PC-3 (cell line): Measurements from ENCODE around the gene BAIAP2L1. TPM values are rescaled to one million over a fixed set of nuclear protein-coding genes. Genes with fewer than 3 reads are reported as not detected.
A peak's percentile ranks its signal among the peaks of the same experiment; 100 is the strongest.

ENCODE experiments used
- ATAC-seq: fragments of 200-7000 bp; cut with Tn5 transposase; 2 replicates; pipeline ENCODE4 v1.9.1; 2020; ENCODE audit warnings: mild to moderate bottlenecking, moderate library complexity
- BruUV-seq: library from RNA; stranded (reverse); fragments of 400-500 nt; replicated peaks from 2 replicates; lab custom pipeline; 2021; lab: Mats Ljungman, UMichigan
- CTCF ChIA-PET: fragments of 300-600 bp; sonication (Branson Sonifier 250); formaldehyde crosslinking; loops from one replicate; lab custom pipeline; 2022; ENCODE audit warnings: antibody characterized with exemption; lab: Charles Lee
- POLR2A ChIA-PET: fragments of 300-600 bp; sonication (Branson Sonifier 250); formaldehyde crosslinking; loops from one replicate; lab custom pipeline; 2022; ENCODE audit warnings: antibody characterized with exemption; ENCODE audit not compliant: unreplicated experiment; lab: Charles Lee
- DNase-seq: peaks from one replicate; pipeline ENCODE4 v3.0.0-alpha.2; 2015
- H2AFZ ChIP-seq: fragments of 300-600 bp; sonication (generic); 2 replicates; pipeline ENCODE4 v1.6.0; 2016; ENCODE audit warnings: antibody characterized with exemption, low read length
- H3F3A ChIP-seq: fragments of 300-600 bp; sonication (generic); one replicate; pipeline ENCODE4 v1.6.0; 2017; ENCODE audit warnings: antibody characterized with exemption, low read length, control low read depth, mild to moderate bottlenecking; ENCODE audit not compliant: unreplicated experiment
- H3K27ac ChIP-seq: fragments of 300-600 bp; sonication (generic); 2 replicates; pipeline ENCODE4 v1.5.1; 2016; ENCODE audit warnings: mild to moderate bottlenecking, low read length
- H3K27me3 ChIP-seq: fragments of 300-600 bp; sonication (generic); 2 replicates; pipeline ENCODE4 v1.6.1; 2016; ENCODE audit warnings: low read length, mixed read lengths
- H3K36me3 ChIP-seq: fragments of 300-600 bp; sonication (generic); 2 replicates; pipeline ENCODE4 v1.6.1; 2016; ENCODE audit warnings: low read depth, mixed run types, low read length, mixed read lengths
- H3K4me1 ChIP-seq: fragments of 300-600 bp; sonication (generic); 2 replicates; pipeline ENCODE4 v1.5.1; 2016; ENCODE audit warnings: low read length; ENCODE audit not compliant: insufficient read depth
- H3K4me2 ChIP-seq: fragments of 300-600 bp; sonication (generic); 2 replicates; pipeline ENCODE4 v1.6.0; 2016; ENCODE audit warnings: low read length
- H3K4me3 ChIP-seq: fragments of 300-600 bp; sonication (generic); 2 replicates; pipeline ENCODE4 v1.5.1; 2016; ENCODE audit warnings: mild to moderate bottlenecking, low read length, mixed read lengths
- H3K79me2 ChIP-seq: fragments of 300-600 bp; sonication (generic); 2 replicates; pipeline ENCODE4 v1.6.1; 2017; ENCODE audit warnings: low read length, mixed read lengths
- H3K9ac ChIP-seq: fragments of 300-600 bp; sonication (generic); 2 replicates; pipeline ENCODE4 v1.6.0; 2016; ENCODE audit warnings: mild to moderate bottlenecking, low read length
- H3K9me2 ChIP-seq: fragments of 300-600 bp; sonication (generic); replicated peaks from 2 replicates; pipeline ENCODE4 v1.6.1; 2016; ENCODE audit warnings: mixed run types, low read length, mixed read lengths
- H3K9me3 ChIP-seq: fragments of 300-600 bp; sonication (generic); 2 replicates; pipeline ENCODE4 v1.6.1; 2016; ENCODE audit warnings: low read length, mixed read lengths
- H4K20me1 ChIP-seq: fragments of 300-600 bp; sonication (generic); 2 replicates; pipeline ENCODE4 v1.6.1; 2016; ENCODE audit warnings: low read length, mixed read lengths
- CTCF ChIP-seq: fragments of 300-600 bp; sonication (generic); conservative IDR thresholded peaks from 2 replicates; pipeline ENCODE4 v1.5.1; 2017; ENCODE audit warnings: antibody characterized with exemption, low read depth, mild to moderate bottlenecking, low read length
- EZH2 ChIP-seq: fragments of 300-600 bp; sonication (generic); IDR thresholded peaks from one replicate; pipeline ENCODE4 v1.6.1; 2017; ENCODE audit warnings: antibody characterized with exemption, mild to moderate bottlenecking, low read length; ENCODE audit not compliant: unreplicated experiment
- EZH2phosphoT487 ChIP-seq: fragments of 300-600 bp; sonication (generic); IDR thresholded peaks from 2 replicates; pipeline ENCODE4 v1.6.1; 2018; ENCODE audit warnings: mild to moderate bottlenecking, antibody characterized with exemption, low read length, borderline replicate concordance
- intact Hi-C: fragments of 100-400 bp; cut with micrococcal nuclease; formaldehyde crosslinking; loops from 2 replicates; pipeline ENCODE4 v1.9.0; 2023
- total RNA-seq: library from RNA; depleted of rRNA; stranded (reverse); fragments of >200 nt; gene quantifications from 2 replicates; pipeline ENCODE4 v1.2.3, GENCODE V29; 2014

The BAIAP2L1 gene
- total RNA-seq, 1 experiment from 2014 or later = 18.9 TPM

DNA sequence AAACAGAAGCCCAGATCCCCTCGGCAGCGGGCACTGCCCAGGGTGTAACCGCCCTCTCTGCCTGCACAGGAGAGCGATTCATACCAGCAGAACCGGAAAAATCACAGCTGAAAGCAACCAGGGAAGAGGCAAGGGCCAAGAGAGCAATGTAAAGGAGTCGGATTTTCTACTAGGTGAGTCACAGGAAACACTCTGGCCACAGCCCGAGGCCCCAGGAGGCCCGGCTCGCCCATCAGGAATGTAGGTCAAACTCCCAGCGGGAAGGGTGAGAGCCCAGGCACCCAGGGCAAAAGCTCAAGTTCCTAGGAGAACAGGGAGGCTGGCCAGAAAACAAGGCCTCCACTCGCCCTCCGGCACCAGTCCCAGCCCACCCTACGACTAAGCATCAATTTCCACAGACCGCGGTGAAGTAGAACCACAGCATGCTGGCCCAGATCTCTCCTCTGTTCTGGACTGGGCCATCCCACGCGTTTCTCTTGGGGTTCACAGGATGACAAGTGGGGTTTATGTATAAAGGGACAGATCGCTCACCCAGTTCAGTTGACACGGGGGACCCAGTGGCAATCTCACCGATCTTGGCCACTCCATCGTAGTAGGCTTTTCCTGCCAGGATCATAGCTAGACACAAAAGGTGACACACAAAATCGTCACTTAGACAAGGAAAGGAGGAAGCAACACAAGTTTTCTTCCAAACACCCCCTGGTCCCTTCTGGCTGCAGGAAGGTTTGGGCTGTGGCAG lies 46.2 kb downstream of the BAIAP2L1 start:
- Histone ChIP-seq H3F3A (no peaks in the 10 kb centered on the region), H3K27me3 (no peaks in the 10 kb centered on the region), H3K9ac (peak overlapping the region; percentile 83), H3K27ac (peak overlapping the region; percentile 99), H4K20me1 (no peaks in the 10 kb centered on the region), H3K4me3 (peak overlapping the region; percentile 63), H3K4me2 (peak overlapping the region; percentile 86), H2AFZ (0 out of 2 replicates have a peak overlapping the region, but pooled peaks have one; percentile 4), H3K36me3 (peaks cover 14% of the 10 kb centered on the region; the same call in 1 of the 2 replicates), H3K79me2 (peaks cover 35% of the 10 kb centered on the region), H3K4me1 (peaks cover 48% of the 10 kb centered on the region), H3K9me2 (no peaks in the 10 kb centered on the region), H3K9me3 (no peaks in the 10 kb centered on the region)
- BruUV-seq = TSS peak; percentile 79
- DNase-seq = peak; percentile 96
- POLR2A ChIA-PET = interaction anchor here (0.6 to 1.0 kb wide), 3 partner anchors 17 to 117 kb away, joined by 3 to 5 read pairs (median 3); partner anchors contain the start of gene BAIAP2L1
- peak; percentile 85 for ATAC-seq
- TF ChIP-seq CTCF (no peak), EZH2 (no peak), EZH2phosphoT487 (no peak)
- intact Hi-C loops = loop anchor here (2.0 to 5.0 kb wide), 2 partner anchors 18 to 63 kb away; no protein-coding TSS in a partner anchor
- CTCF ChIA-PET = interaction anchor here (1.4 kb wide), 1 partner anchor 46 kb away, joined by 3 read pairs; the partner anchor contains the start of gene BAIAP2L1

GRCh38 chr7:98354052-98354451 lies 46.8 kb downstream of the BAIAP2L1 start:
- Histone ChIP-seq H3F3A (no peaks in the 10 kb centered on the region), H3K9me3 (no peaks in the 10 kb centered on the region), H3K4me2 (peak overlapping the region; percentile 86), H3K4me3 (peak overlapping the region; percentile 63), H3K36me3 (peaks cover 12% of the 10 kb centered on the region; the same call in 1 of the 2 replicates), H3K9ac (peak overlapping the region; percentile 83), H3K9me2 (no peaks in the 10 kb centered on the region), H3K79me2 (peaks cover 41% of the 10 kb centered on the region), H2AFZ (0 out of 2 replicates have a peak overlapping the region, but pooled peaks have one; percentile 4), H3K27ac (peak overlapping the region; percentile 99), H3K4me1 (peaks cover 48% of the 10 kb centered on the region), H3K27me3 (no peaks in the 10 kb centered on the region), H4K20me1 (no peaks in the 10 kb centered on the region)
- TF ChIP-seq EZH2phosphoT487 (no peak), CTCF (no peak), EZH2 (no peak)
- intact Hi-C loops = loop anchor here (2.0 to 5.0 kb wide), 2 partner anchors 19 to 63 kb away; no protein-coding TSS in a partner anchor
- DNase-seq (peak; percentile 31), ATAC-seq (peak; percentile 2; the same call in 1 of the 2 replicates)
- TSS peak; percentile 39 for BruUV-seq
- ChIA-PET POLR2A (interaction anchor here (0.7 to 1.0 kb wide), 3 partner anchors 17 to 46 kb away, joined by 3 to 5 read pairs (median 4); partner anchors contain the start of gene BAIAP2L1), CTCF (interaction anchor here (1.4 kb wide), 1 partner anchor 47 kb away, joined by 3 read pairs; the partner anchor contains the start of gene BAIAP2L1)
